Colonic mucosa (tissue), 4 donors: Measurements from ENCODE around the gene PLOD3. TPM values are rescaled to one million over a fixed set of nuclear protein-coding genes. Genes with fewer than 3 reads are reported as not detected.

Experiments used
- DNase-seq: peaks from one replicate; pipeline ENCODE4 v3.0.0-alpha.2; 2020
- H3K27ac ChIP-seq: fragments of 200-600 bp; one replicate; pipeline ENCODE4 v1.8.0; 2021
- H3K27me3 ChIP-seq: fragments of 200-600 bp; one replicate; pipeline ENCODE4 v1.8.0; 2021
- H3K36me3 ChIP-seq: fragments of 200-600 bp; one replicate; pipeline ENCODE4 v1.8.0; 2021
- H3K4me1 ChIP-seq: fragments of 200-600 bp; one replicate; pipeline ENCODE4 v1.8.0; 2021; ENCODE audit warnings: mild to moderate bottlenecking
- H3K4me3 ChIP-seq: fragments of 200-600 bp; one replicate; pipeline ENCODE4 v1.8.0; 2021
- H3K9ac ChIP-seq, 2 donors: one replicate each; pipeline ENCODE4 v1.7.0; 2013; ENCODE audit warnings: control low read depth in 2 of 2, low read depth in 2 of 2, low read length in 2 of 2
- H3K9me3 ChIP-seq: fragments of 200-600 bp; one replicate; pipeline ENCODE4 v1.8.0; 2021
- intact Hi-C: fragments of 100-400 bp; cut with DNase I; formaldehyde crosslinking; loops from one replicate; pipeline ENCODE4 v1.14.1; 2022
- total RNA-seq, 2 donors: library from RNA; stranded (reverse); fragmentation: NEBNext Ultra II Directional in 1 of 2; extraction: Animal tissue kit (Norgen Biotek cat#: 25700) in 1 of 2; gene quantifications; one replicate each; pipeline ENCODE4 v1.2.1, GENCODE V29; 2021
- TF ChIP-seq, protein P1 (sequence below): fragments of 200-600 bp; IDR thresholded peaks from one replicate; pipeline ENCODE4 v1.8.0; 2022; ENCODE audit warnings: antibody characterized with exemption, mild to moderate bottlenecking
- donor health status: healthy.
- donor health status: DM: no; HTN: no; CAD: no.
- donor health status: DM: no; HTN: no; CAD: no.

Gene PLOD3
- total RNA-seq, 2 donors from 2014 or later: 67.9 to 149 TPM

DNA sequence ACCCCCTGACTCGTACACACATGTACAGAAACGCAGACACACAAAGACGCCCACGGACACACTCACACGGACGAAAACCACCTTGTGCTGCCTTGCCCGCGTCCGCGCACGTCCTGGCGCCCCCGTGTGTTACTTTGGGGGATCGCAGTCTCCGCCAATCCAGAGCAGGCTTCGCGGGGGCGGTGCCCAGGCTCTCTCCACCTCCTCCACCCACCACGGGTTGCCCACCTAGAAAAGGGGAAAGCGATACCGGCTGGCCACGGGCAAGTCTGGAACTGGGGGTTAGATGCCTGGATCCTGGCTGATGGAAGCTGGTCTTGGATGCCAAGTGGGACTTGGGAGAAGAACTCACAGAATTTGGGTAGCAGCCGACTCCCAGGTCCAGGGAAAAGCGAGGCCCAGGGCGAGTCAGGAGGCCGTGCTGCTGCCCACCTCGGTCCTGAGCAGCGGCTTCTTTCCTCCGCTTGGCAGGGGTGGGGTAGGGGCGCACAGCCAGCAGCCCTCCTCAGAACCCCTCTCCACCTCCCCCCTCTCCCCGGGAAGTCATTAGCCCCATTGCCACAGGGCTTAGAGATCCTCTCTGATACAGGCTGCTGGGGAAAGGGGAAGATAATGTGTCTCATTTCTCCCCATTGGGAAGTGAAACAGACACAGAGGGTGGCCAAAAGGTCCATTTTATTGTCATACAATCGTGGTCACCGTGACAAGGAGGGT lies 47.4 kb downstream of the PLOD3 start:
- Histone ChIP-seq H3K4me1 (peaks cover 19% of the 10 kb centered on the region), H3K9ac (no peak overlapping the region), H3K27me3 (peaks cover 88% of the 10 kb centered on the region), H3K4me3 (no peak overlapping the region), H3K27ac (no peak overlapping the region), H3K36me3 (no peaks in the 10 kb centered on the region), H3K9me3 (no peaks in the 10 kb centered on the region)
- DNase-seq: peak; percentile 81
- TF ChIP-seq, protein P1, sequence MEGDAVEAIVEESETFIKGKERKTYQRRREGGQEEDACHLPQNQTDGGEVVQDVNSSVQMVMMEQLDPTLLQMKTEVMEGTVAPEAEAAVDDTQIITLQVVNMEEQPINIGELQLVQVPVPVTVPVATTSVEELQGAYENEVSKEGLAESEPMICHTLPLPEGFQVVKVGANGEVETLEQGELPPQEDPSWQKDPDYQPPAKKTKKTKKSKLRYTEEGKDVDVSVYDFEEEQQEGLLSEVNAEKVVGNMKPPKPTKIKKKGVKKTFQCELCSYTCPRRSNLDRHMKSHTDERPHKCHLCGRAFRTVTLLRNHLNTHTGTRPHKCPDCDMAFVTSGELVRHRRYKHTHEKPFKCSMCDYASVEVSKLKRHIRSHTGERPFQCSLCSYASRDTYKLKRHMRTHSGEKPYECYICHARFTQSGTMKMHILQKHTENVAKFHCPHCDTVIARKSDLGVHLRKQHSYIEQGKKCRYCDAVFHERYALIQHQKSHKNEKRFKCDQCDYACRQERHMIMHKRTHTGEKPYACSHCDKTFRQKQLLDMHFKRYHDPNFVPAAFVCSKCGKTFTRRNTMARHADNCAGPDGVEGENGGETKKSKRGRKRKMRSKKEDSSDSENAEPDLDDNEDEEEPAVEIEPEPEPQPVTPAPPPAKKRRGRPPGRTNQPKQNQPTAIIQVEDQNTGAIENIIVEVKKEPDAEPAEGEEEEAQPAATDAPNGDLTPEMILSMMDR: peak; percentile 91
- intact Hi-C loops: loop anchor here (2.0 kb wide), 1 partner anchor 23 kb away; no protein-coding TSS in a partner anchor

DNA sequence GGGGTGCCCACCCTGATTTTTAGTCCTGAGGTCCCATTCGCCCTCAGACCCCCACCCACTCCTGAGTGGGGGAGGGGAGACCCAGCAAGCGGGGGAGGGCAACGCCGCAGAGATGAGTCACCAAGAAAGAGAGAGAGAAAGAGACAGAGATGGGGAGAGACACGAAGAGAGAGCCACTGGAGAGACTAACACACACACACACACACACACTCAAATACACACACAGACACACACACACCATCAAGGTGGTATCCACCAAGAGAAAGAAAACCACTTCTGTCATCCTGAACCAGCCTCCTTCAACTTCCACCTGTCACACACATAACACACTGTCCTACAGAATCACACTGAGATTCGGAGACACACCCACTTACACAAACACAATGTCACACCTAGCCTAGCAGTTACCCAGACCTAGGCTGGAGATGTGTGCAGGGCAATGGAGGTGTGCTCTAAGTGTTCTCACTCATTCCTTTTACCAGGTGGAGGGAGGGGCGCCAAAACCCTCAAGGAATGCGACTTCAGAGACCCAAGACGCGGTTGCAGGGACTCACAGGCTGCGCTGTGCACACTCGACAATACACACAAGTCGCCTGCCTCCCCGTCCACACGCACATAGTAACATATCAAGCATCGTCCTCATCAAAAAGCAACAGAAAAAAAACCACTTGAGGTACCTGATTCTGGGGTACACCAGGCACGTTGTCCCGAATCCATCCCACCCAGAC lies 48.1 kb downstream of the PLOD3 start:
- DNase-seq: no peak
- H3K27me3 ChIP-seq: peaks cover 96% of the 10 kb centered on the region
- H3K9ac ChIP-seq: peak overlapping the region in 1 of 2 donors; percentile 12
- H3K27ac ChIP-seq: no peak overlapping the region
- H3K4me1 ChIP-seq: peaks cover 24% of the 10 kb centered on the region
- no peaks in the 10 kb centered on the region for H3K9me3 ChIP-seq
- H3K36me3 ChIP-seq: no peaks in the 10 kb centered on the region
- no peak overlapping the region for H3K4me3 ChIP-seq
- TF ChIP-seq, protein P1: no peak
- intact Hi-C loops: no loop called here

DNA sequence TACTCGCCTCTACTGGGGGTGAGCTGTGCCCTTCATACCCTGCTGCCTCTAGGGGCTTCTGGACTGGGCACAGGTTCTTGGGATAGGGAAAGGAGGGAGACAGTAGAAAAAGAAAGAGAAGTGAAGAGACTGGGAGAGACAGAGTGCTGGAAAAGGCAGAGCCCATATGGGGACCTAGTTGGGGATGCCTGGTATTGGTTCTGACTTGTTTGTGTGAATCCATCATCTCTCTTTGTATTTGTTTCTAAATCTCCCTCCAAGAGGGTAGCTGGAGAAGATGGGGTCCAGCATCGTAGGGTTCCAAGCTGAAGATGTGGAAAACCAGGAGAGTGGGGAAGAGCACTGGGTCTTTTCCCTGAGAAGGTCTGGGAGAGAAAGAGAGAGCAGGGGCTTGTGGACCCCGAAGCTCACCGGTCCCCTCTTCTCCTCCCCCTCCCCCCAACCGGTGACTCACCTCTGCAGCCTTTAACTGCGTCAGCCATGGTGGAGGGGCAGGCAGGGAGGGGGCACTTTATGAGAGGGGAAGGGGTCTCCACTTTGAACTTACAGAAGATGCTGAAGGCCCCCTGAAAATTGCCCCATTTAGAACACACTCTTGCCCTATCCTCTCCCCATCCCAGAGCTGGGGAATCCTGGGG lies 48.9 kb downstream of the PLOD3 start:
- peaks cover 97% of the 10 kb centered on the region for H3K27me3 ChIP-seq
- no peaks in the 10 kb centered on the region for H3K36me3 ChIP-seq
- H3K9ac ChIP-seq: no peak overlapping the region
- DNase-seq: no peak
- TF ChIP-seq, protein P1: no peak
- intact Hi-C loops: no loop called here
- H3K4me3 ChIP-seq: no peak overlapping the region
- peaks cover 27% of the 10 kb centered on the region for H3K4me1 ChIP-seq
- H3K27ac ChIP-seq: no peak overlapping the region
- H3K9me3 ChIP-seq: no peaks in the 10 kb centered on the region

DNA sequence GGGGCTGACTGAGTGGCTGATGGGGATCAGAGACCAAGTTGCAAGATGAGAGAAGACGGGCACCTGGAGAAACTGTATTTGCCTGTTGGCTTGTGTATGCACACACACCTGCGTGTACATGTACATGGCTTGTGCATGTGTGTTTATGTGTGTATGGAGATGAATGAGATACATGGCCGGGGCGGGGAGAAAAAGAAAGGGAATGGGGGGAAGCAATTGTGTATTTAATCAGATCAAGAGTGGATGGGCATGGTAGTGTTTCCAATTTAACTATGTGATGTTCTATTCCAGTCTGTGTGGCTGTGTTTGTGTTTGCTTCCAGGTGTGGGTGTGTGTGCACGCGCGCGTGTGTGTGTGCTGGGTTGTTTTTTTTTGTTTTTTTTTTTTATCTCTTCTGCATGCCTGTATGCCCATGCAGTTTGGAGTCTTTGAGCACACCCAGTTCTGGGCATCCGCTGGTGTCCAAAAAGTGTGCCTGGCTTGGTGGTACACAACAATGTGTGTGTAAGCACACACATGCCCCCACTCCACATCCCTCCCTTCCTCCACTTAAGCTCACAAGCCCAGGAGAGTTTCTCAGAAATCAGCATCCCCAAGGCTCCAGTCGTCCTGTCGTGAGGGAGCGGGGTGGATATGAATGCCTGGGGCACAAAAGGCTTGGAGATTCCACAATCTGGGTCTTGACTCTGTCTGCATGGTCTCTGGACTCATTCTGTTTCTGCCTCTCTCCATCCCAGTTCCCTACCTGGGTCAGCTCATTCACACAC lies 49.6 kb downstream of the PLOD3 start:
- H3K27ac ChIP-seq: no peak overlapping the region
- H3K36me3 ChIP-seq: no peaks in the 10 kb centered on the region
- intact Hi-C loops: no loop called here
- no peak overlapping the region for H3K9ac ChIP-seq
- no peak overlapping the region for H3K4me3 ChIP-seq
- peaks cover 93% of the 10 kb centered on the region for H3K27me3 ChIP-seq
- TF ChIP-seq, protein P1: no peak
- peaks cover 20% of the 10 kb centered on the region for H3K4me1 ChIP-seq
- H3K9me3 ChIP-seq: no peaks in the 10 kb centered on the region
- no peak for DNase-seq
